HG03159 (cell line): ENCODE results near the gene CDH3.

Experiments
- ATAC-seq: cut with Tn5 transposase; IDR thresholded peaks from one replicate; pipeline ENCODE4 v1.9.1; 2021; ENCODE audit warnings: mild to moderate bottlenecking, moderate library complexity; ENCODE audit not compliant: unreplicated experiment

CDH3 gene

DNA sequence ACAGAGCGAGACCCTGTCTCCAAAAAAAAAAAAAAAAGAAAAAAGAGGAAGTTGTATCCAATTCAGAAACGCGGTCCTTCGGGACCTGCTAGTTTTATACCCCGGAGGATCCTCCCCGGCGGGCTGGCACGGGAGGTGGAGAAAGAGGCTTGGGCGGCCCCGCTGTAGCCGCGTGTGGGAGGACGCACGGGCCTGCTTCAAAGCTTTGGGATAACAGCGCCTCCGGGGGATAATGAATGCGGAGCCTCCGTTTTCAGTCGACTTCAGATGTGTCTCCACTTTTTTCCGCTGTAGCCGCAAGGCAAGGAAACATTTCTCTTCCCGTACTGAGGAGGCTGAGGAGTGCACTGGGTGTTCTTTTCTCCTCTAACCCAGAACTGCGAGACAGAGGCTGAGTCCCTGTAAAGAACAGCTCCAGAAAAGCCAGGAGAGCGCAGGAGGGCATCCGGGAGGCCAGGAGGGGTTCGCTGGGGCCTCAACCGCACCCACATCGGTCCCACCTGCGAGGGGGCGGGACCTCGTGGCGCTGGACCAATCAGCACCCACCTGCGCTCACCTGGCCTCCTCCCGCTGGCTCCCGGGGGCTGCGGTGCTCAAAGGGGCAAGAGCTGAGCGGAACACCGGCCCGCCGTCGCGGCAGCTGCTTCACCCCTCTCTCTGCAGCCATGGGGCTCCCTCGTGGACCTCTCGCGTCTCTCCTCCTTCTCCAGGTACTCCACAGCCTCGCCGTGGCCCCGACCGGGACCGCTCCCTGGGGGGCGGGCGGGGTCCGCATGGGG, at the start of gene CDH3:
Gene CDH3 (plus strand): TSS at position 596 of the 779 bp plus-strand sequence. CDS start 70 bp downstream, at position 666.
- no peak for ATAC-seq

DNA sequence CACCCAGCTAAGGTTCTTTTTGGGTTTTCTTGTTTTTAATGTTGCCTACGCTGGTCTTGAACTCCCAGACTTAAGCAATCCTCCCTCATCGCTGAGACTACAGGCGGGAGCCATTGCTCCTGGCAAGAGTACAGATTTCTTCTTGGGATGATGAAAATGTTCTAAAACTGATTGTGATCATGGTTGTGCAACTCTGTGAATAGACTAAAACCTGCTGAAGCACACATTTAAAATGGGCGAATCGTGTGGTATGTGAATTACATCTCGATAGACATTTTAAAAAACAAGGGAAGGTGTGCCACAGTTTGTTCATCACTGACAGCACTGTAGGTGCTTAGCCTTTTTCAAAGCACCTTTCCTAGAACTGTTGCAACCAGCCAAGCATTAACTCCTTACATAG, 48.8 kb upstream of the CDH3 start:
- ATAC-seq: no peak

DNA sequence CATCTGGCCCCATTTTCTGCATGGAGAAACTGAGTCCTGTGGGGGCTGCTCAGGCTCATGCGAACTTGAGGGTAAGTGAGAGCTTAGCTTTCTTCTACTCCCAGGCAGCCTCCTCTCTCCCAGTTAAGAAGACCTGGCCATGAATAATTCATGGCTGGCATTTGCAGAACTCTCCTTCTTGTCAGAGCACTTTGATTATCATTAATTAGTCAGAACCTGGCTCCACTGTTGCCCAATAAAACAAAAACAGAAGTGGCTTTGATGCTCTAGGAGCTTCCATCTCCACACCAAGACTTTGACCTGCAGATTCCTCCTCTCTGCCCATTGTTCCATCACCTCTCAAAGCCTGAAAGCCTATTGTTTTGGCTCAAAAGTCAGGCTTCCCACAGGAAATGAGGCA, 45.5 kb upstream of the CDH3 start:
- no peak for ATAC-seq

DNA sequence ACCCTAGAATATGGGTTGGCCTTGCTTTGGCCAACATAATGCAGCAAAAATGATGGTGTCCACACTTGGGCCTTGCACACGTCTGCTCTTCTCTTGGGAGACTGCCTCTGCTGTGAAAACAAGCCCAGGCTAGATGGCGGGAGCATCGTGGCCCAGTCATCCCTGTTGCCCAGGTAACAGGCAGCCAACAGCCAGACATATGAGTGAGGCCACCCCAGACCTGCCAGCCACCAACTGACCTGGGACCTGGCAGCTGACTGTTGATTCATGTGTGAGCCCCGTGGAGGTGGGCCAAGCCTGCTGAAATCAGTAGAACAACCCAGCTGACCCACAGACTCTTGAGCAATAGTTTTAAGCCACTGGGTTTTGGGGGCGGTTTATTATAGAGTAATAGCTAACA, 39.4 kb upstream of the CDH3 start:
- ATAC-seq: no peak

DNA sequence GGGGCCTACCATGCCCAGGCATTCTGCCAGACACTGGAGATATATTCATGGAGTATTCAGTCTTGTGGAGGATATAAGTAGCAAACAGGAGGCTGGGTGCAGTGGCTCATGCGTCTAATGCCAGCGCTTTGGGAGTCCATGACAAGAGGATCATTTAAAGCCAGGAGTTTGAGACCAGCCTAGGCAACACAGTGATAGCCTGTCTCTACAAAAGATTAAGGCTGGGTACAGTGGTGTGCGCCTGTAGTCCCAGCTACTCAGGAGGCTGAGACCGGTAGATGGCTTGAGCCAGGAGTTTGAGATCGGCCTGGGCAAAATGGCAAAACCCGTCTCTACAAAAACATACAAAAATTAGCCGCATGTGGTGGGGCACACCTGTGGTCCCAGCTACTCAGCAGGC, 37.7 kb upstream of the CDH3 start:
- no peak for ATAC-seq

DNA sequence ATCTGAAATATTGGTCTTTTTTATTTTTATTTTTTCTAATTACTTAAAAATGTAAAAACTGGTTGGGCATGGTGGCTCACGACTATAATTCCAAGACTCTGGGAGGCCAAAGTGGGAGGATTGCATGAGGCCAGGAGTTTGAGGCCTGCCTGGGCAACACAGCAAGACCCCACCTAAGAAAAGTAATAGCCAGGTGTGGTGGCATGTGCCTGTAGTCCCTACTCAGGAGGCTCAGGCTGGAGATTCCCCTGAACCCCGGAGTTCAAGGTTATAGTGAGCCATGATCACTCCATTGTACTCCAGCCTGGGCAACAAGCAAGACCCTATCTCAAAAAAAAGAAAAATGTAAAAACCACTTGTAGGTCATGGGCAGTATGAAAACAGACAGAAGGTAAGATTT, 36.8 kb upstream of the CDH3 start:
- no peak for ATAC-seq

DNA sequence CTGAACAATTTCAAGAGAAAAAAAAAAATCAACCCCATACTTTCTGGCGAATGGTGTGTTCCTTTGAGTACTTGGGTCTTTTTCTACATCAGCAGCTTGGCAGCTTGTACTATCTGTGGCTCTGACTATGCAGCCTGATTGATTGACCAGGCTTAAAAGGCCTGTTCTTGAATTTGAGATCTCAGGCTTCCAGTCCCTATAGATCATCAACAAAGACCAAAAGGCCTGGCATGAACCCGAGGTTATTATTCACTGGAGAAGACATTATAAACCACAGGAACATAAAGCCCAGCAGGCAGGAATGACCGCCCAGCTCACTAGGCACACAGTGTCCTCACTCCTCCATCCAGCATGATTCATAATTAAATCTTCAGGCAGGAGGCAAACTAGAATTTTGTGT, 32.1 kb upstream of the CDH3 start:
- no peak for ATAC-seq

DNA sequence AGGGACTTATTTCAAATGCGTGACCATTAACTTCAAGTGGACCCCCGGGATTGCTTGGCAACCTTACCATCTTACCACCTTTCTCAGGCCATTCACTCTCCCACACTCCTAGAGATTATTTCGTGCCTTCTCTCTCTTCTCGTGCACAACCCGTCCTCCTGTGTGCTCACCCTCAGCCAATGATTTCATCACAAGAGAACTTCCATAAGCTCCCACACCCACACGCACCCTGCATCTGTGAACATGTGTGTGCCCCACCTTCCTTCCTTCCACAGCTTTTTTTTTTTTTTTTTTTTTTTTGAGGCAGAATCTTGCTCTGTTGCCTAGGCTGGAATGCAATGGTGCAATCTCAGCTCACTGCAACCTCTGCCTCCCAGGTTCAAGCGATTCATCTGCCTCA, 27.4 kb upstream of the CDH3 start:
- no peak for ATAC-seq

DNA sequence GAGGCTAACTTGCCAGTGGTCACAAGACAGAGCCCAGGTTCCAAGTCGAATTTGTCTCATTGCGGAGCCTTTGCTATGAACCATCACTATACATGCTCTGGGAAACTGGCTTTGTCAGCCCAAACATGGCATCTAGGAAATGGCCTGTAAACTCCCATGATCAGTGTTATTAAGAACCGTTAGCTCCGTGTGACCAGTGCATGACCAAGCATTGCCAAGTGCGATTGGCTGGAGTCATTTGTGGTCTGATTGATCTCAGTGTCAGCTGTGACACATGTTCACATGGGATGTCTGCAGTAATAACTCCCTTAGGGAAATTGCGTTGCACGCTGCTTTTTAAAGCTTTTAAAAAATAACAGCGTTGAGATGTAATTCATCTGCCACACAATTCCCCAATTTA, 18.6 kb upstream of the CDH3 start:
- no peak for ATAC-seq

DNA sequence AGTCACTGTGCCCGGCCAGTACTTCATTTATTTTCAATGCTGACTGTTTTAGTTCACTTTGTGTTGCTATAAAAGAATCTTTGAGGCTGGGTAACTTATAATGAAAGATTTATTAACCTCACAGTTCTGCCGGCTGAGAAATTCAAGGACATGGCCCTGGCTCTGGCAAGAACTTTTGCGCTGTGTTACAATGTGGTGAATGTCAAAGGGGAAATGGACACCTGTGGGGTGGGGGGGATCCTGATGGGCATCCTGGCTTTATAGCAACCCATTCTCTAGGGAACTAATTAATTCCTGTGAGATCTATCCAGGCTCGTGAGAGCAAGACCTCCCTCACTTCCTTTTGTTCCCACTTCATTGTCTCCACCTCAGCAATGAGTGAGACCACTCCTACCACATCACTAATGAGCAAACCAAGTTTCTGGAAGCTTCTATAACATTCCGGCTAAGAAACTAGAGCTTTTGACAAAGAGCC, 17.1 kb upstream of the CDH3 start:
- ATAC-seq: no peak

DNA sequence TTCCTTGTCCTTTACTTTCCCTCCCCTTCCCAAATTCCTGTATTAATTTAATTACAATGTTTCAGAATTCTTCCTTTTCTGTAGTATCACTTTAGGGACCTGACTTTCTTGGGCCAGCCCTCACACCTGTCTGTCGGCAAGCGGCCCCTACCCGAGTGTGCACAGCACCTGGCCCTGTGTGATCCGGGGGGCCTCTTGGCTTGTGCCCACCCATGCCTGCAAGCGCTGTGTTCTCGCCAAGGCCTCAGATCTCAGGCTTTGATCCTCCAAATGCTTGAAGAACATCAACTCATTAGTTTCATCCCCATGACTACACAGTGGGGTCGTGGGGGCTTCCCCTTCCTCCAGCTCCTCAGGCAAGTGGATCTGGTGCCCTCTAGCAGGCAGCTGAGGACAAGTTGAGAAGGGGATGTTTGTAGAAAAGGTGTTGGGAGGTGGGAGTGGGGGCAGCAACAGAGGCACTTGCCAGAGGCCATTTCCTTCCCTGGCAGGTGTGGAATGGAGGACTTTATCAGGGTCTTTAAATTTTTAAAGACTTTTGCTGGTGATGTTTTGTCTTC, 15.7 kb upstream of the CDH3 start:
- ATAC-seq: no peak

DNA sequence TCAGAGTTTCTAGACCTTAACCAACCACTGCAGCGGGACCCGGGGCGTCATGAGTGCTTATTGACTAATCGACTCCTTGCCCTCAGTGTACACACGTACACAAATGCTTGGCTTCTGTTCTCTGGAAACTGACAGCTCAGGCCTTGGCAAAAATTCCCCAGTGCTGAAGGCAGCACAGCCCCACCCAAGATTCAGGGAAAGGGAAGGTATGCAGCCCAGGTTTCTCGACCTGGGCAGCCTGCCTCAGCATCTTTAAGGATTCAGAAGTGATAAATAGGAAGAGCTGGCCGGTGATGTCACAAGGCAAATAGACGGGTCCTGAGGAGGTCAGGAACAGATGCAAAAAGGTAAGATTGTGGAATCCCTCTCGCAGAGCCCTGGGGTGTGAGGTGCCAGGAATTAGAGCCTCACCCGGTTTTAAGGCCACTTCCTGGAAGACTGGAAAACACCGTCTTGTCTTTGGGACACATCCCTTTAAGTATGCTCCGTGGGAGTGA, 9.0 kb upstream of the CDH3 start:
- no peak for ATAC-seq

DNA sequence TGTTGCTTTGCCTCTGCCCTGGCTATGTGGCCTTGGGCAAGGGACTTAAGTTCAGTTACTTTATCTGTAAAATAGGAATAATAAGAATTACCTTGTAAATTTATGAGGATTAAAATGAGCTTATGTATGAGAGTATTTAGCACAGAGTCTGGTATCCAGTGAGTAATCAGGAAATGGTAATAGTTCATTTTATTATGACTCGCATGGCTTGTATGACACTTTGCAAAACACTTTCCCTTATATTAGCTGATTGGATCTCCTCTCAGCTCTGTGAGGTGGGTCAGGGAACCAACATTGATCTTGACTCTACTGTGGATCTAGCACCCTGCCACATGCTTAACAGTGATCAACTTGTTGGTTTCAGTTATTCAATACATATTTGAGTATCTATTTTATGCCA, 8.3 kb upstream of the CDH3 start:
- no peak for ATAC-seq

DNA sequence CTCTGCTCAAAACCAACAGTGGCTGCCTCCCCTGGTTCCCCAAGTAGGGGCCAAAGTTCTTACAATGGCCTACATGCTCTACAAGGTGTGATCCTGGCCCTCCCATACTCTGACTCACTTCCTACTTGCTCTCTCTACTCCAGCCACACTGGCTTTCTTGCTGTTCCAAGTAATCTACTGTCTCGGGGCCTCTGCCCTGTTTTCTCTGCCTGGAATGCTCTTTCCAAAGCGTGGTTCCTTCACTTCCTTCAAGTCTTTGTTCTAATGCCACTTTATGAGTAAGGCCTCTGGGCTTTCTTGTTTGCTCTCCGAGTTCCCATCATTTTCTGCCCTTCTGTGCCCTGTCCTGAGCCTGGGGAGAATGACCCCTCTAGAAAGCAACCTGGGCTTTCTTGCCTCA, 4.1 kb upstream of the CDH3 start:
- ATAC-seq: no peak

DNA sequence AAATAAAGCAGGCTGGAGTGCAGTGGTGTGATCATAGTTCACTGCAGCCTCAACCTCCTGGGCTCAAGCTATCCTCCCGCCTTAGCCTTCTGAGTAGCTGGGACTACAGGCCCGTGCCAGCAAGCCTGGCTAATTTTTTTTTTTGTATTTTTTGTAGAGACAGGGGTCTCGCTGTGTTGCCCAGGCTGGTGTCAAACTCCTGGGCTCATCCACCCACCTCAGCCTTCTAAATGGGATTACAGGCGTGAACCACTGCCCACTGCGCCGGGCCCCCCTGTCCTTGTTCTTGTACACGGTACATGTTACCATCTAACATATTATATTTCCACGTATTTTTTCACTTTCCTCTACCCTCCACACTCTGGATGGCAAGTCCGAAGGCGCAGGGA, 3.1 kb upstream of the CDH3 start:
- no peak for ATAC-seq

DNA sequence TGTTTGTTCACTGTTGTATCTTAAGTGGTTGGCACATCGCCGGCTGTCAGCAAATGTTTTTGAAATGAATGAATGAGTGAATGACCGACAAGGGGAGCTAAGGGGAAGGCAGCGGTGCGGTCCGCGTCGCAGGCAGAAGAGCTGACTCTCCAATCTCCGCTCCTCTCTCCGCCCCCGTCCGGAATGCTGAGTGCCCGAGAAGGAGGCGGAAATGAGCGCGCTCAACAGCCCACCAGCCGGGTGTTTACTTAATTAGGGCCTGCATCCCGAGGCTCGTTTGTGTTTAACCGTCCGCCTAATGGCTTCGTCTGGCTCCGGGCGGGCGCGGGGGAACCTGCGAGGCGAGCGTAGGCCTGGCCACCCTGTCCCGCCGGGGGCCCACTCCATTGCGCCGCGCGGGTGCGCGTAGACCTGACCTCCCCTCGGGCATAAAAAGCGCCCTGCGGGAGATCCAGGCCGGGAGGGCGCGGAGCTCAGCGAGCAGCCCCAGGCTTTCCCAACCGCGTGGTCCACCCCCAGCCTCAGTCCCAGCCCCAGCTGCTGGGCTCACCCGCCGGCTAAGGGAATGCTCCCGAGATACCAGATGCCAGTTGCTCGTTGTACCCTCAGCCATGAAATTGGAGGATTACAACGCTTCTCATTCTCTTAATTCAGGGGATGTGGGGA, 2.5 kb upstream of the CDH3 start:
- no peak for ATAC-seq

DNA sequence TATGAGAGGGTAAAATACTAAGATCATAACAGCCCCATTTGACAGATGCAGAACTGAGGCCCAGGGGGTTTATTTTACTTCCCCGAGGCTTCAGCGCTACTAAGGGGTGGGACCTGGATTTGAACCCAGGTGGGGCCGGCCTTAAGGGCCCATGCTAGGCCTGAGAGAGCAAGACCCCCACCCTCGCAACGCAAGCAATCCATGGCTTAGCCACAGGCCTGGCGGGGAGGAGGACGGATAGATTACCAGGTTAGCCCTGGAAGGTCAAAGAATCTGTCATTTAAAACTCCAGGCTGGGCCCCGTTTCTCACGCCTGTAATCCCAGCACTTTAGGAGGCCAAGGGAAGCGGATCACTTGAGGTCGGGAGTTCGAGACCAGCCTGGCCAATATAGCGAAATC, 1.9 kb upstream of the CDH3 start:
- ATAC-seq: no peak

DNA sequence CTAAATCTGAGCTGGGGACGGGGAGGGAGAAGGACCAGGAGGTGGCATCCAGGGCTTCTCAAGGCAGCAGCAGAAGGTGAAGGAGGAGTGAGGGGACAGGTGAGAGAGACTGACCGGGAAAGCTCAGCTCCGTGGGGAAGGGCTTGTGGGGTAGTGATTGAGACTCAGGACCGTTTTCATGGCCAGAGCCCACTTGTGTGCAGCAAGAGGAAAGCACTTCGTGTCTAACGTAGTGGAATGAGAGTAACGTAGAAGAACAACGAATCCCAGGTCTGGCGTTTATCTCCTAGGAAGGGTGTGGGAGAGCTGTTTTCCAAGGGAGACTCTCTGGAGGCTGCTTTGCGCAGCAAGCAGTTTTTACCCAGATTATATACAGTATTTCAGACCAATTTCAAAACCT, 1.3 kb upstream of the CDH3 start:
- no peak for ATAC-seq

DNA sequence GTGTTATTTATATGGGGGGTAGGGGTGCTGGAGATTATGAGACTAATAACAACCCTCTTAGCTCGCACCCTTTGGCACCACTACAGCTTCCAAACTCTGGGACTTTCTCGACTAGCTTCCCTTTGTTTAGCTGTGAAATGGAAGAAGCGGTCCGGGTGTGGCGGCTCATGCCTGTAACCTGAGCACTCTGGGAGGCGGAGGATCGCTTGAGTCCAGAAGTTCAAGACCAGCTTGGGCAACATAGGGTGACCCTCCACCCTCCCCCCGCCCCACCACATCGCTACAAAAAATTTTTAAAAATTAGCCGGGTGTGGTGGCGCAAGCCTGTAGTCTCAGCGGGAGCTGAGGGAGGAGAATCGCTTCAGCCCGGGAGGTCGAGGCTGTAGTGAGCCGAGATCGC, 814 bp upstream of the CDH3 start:
- no peak for ATAC-seq

DNA sequence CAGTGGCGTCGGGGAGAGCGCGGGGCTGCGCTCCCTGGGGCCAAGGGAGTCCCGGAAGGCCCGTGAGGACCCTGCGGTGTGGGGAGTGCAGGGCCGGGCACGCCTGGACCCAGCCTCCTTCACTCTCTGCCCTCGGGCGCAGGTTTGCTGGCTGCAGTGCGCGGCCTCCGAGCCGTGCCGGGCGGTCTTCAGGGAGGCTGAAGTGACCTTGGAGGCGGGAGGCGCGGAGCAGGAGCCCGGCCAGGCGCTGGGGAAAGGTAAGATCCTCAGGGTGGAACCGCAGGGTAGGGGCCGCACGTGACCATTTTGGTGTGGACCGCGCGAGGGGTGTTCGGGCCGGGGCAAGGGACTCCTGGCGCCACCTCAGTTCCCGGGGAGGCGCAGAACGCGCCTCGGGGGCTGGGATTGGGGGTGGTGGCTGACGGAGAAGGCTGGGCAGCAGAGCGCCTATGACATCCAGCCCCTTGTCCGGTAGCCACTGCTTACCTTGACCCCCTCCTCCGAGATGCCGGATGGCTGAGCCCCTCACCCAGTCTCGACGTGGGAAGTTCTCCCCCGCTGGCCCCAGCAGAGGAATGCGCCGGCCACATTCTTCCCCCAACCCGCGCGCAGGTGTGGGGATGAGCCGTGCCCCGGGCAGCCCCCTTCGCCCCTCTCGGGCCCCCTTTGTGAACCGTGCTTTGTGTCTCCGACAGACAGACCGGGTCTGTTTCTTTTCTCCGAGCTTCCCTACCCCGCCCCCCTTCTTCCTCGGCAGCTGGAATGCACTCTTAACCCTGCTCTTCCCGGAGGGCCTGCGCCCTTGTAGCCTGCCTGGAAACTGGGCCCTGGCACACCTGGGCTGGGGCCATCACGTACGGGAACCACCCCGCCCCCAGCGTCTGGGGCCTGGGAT, 631 bp downstream of the CDH3 start:
- ATAC-seq: no peak
